Body of pancreas (tissue), 4 donors: ENCODE data around the gene TNFRSF18. TPM values are rescaled to one million over a fixed set of nuclear protein-coding genes. Genes with fewer than 3 reads are reported as not detected.

ENCODE experiments used
- ATAC-seq: fragments of 150-250 bp; one replicate; pipeline ENCODE4 v1.9.1; 2016
- DNase-seq, 4 donors: peaks; one replicate each; pipeline ENCODE4 v3.0.0-alpha.2; 2019
- H3K27ac ChIP-seq, 4 donors: fragments of 200-600 bp; sonication (generic); 1 replicate in 3 of 4; 2 replicates in 1 of 4; pipeline versions ENCODE4 v1.5.1 to v1.6.1; 2016 to 2019; ENCODE audit warnings: mild to moderate bottlenecking in 1 of 4, mixed read lengths in 1 of 4, moderate library complexity in 1 of 4
- H3K27me3 ChIP-seq, 2 donors: fragments of 200-600 bp; sonication (generic); one replicate each; pipeline ENCODE4 v1.6.0; 2016; ENCODE audit warnings: mild to moderate bottlenecking in 1 of 2
- H3K36me3 ChIP-seq, 2 donors: fragments of 200-600 bp; sonication (generic); replicated peaks in 1 of 2; 2 replicates each; pipeline ENCODE4 v1.5.1; 2016; ENCODE audit warnings: low read depth in 2 of 2; ENCODE audit not compliant: insufficient read depth in 1 of 2
- H3K4me1 ChIP-seq: fragments of 200-600 bp; sonication (generic); one replicate; pipeline ENCODE4 v1.6.0; 2016
- H3K4me3 ChIP-seq, 2 donors: fragments of 200-600 bp; sonication (generic); 1 replicate in 1 of 2; 2 replicates in 1 of 2; pipeline ENCODE4 v1.5.1; 2016 to 2019
- H3K9me3 ChIP-seq, 3 donors: fragments of 200-600 bp; sonication (generic); 1 replicate in 2 of 3; 2 replicates in 1 of 3; pipeline ENCODE4 v1.5.1; 2016
- POLR2A ChIP-seq, 3 donors: fragments of 450-650 bp; IDR thresholded peaks; one replicate each; pipeline ENCODE4 v1.6.1; 2016; ENCODE audit warnings: antibody characterized with exemption in 3 of 3, mild to moderate bottlenecking in 2 of 3
- WGBS, 2 donors: methylation state at CpG; one replicate each; pipeline ENCODE4 v1.1.5; 2017; 5-methylcytosine and 5-hydroxymethylcytosine counted together
- intact Hi-C: fragments of 100-400 bp; cut with DNase I; formaldehyde crosslinking; loops from one replicate; pipeline ENCODE4 v1.15.1; 2023
- total RNA-seq, 2 donors: library from RNA; depleted of rRNA; stranded (reverse); fragments of >200 nt; gene quantifications; one replicate each; pipeline ENCODE4 v1.1.0, GENCODE V29; 2016
- TF ChIP-seq, protein P1 (sequence below), 7 experiments: fragments of 450-650 bp in 4 of 7; fragments of 200-600 bp in 3 of 7; sonication (generic) in 3 of 7; IDR thresholded peaks; one replicate each; pipeline ENCODE4 v1.5.1; 2016 to 2019; ENCODE audit warnings: antibody characterized with exemption in 7 of 7

Gene TNFRSF18
- total RNA-seq, 2 donors from 2014 or later = not detected

- no peak overlapping the region for H3K27ac ChIP-seq
- intact Hi-C loops = no loop called here
- DNase-seq (peak in 3 of 4 donors; percentile 25 to 34 (median 32)), ATAC-seq (peak; percentile 12)
- 23 to 49% methylated on average over 8 to 48 of the region's 48 CpGs for WGBS, 2 donors
- H3K4me3 ChIP-seq = no peak overlapping the region
- TF ChIP-seq, protein P1, sequence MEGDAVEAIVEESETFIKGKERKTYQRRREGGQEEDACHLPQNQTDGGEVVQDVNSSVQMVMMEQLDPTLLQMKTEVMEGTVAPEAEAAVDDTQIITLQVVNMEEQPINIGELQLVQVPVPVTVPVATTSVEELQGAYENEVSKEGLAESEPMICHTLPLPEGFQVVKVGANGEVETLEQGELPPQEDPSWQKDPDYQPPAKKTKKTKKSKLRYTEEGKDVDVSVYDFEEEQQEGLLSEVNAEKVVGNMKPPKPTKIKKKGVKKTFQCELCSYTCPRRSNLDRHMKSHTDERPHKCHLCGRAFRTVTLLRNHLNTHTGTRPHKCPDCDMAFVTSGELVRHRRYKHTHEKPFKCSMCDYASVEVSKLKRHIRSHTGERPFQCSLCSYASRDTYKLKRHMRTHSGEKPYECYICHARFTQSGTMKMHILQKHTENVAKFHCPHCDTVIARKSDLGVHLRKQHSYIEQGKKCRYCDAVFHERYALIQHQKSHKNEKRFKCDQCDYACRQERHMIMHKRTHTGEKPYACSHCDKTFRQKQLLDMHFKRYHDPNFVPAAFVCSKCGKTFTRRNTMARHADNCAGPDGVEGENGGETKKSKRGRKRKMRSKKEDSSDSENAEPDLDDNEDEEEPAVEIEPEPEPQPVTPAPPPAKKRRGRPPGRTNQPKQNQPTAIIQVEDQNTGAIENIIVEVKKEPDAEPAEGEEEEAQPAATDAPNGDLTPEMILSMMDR (IDR thresholded peaks at IDR 0.05) = no peak
- TF ChIP-seq POLR2A (IDR thresholded peaks at IDR 0.05) = no peak
- H3K36me3 ChIP-seq = no peaks in the 10 kb centered on the region
- no peaks in the 10 kb centered on the region for H3K9me3 ChIP-seq
- peaks cover 0 to 5% of the 10 kb centered on the region in 2 donors for H3K27me3 ChIP-seq
- peaks cover 18% of the 10 kb centered on the region for H3K4me1 ChIP-seq
Observed at GRCh38 chr1:1237874-1238701, 31.7 kb upstream of the TNFRSF18 start.

DNA sequence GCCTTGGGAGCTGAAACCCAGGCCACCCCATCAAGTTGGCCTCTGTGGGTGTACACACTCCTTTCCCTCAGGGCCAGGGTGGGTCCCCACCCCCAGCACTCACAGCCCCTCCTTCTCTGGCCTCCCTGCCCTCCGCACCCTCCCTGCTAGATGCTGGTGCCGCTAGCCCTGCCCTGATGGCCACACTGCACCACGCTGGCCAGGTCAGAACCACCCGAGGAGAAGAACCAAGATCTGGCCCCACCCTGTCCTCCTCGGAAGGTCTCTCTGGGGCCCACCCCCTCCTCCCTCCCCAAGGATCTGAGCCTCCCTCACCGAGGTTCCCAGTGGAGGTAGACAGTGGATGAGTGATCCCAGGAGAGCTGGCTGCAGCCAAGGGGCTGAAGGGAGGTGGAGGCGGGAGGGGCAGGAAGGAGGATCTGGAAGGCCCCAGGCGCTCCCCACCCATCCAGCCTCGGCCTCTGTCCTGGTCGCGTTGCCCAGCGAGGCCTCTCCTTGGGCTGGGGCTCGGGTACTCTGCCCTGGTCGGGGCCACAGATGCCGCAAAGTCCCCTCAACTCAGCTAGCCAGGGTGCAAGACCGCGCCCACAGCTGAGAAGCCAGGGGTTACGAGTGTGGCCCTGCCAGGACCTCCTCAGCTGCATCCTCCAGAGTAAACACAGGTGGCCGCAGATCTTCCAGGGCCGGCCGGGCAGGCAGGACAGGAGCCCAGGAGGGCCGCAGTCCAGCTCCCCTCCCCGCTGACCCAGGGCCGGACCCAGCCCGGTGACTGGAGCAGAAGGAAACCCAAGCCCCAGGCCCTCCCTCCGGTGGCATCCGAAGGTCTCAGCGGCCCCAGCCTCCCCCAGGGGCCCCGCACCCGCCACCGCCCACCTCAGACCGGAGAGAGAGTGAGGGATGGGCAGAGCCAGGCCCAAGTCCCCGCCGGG, 30.8 kb upstream of the TNFRSF18 start:
- intact Hi-C loops = no loop called here
- H3K36me3 ChIP-seq = no peaks in the 10 kb centered on the region
- 32 to 34% methylated on average over 15 to 33 of the region's 34 CpGs for whole genome bisulfite sequencing, 2 donors
- no peak for TF ChIP-seq POLR2A (IDR thresholded peaks at IDR 0.05)
- TF ChIP-seq, protein P1 (IDR thresholded peaks at IDR 0.05) = no peak
- H3K9me3 ChIP-seq = no peaks in the 10 kb centered on the region
- DNase-seq = no peak
- H3K4me1 ChIP-seq = peaks cover 25% of the 10 kb centered on the region
- H3K27ac ChIP-seq = no peak overlapping the region
- no peak overlapping the region for H3K4me3 ChIP-seq
- no peak for ATAC-seq
- H3K27me3 ChIP-seq = peaks cover 0 to 5% of the 10 kb centered on the region in 2 donors

DNA sequence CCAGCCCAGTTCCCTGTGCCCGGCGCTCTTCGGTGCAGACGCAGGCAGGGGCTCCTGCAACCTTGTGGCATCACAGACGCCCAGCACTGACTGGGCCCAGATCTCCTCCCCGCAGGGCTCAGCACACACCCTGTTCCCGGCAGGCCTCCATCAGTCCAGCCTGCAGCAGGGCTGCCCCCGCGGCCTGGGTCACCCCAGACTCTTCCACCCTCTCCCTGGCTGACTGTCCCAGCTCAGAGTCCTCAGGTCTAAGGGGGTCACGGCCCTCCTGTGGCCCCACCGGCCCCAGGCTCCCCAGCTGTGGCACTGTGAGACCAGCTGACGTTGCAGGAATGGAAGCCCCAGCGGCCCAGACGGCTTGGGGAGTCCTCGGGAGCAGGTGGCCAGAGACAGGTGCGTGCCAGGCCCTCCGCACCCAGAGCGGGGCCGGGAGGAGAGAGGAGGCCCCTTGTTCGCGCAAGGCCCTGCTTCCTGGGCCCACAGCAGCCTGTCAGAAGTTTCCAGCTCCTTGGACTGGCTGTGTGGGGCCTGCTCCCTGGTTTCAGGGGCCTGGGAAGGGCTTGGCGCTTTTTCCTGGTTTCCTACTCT, 29.9 kb upstream of the TNFRSF18 start:
- Histone ChIP-seq H3K4me1 (peaks cover 25% of the 10 kb centered on the region), H3K4me3 (no peak overlapping the region), H3K9me3 (no peaks in the 10 kb centered on the region), H3K36me3 (no peaks in the 10 kb centered on the region), H3K27me3 (peaks cover 0 to 5% of the 10 kb centered on the region in 2 donors), H3K27ac (no peak overlapping the region)
- no peak for DNase-seq
- ATAC-seq = no peak
- TF ChIP-seq POLR2A (IDR thresholded peaks at IDR 0.05) = no peak
- TF ChIP-seq, protein P1 (IDR thresholded peaks at IDR 0.05) = no peak
- WGBS, 2 donors = 79 to 80% methylated on average over 3 to 12 of the region's 22 CpGs
- intact Hi-C loops = no loop called here

- Histone ChIP-seq H3K27me3 (peaks cover 0 to 5% of the 10 kb centered on the region in 2 donors), H3K27ac (no peak overlapping the region), H3K4me3 (no peak overlapping the region), H3K36me3 (no peaks in the 10 kb centered on the region), H3K4me1 (peaks cover 32% of the 10 kb centered on the region), H3K9me3 (no peaks in the 10 kb centered on the region)
- intact Hi-C loops = no loop called here
- DNase-seq (no peak), ATAC-seq (no peak)
- 89 to 90% methylated on average over 21 to 23 of the region's 27 CpGs for whole genome bisulfite sequencing, 2 donors
- TF ChIP-seq, protein P1 (IDR thresholded peaks at IDR 0.05) = no peak
- no peak for TF ChIP-seq POLR2A (IDR thresholded peaks at IDR 0.05)
Observed at GRCh38 chr1:1235016-1235744, 28.8 kb upstream of the TNFRSF18 start.
